ENCODE results near the gene TSPAN18. TPM values are rescaled to one million over a fixed set of nuclear protein-coding genes. Genes with fewer than 3 reads are reported as not detected.

Gene TSPAN18
- total RNA-seq, 1 donor from 2014 or later = 38.4 TPM

- peaks cover 5% of the 10 kb centered on the region for H3K4me1 ChIP-seq
- intact Hi-C loops (cut with DNase I) = no loop called here
- H3K36me3 ChIP-seq = no peaks in the 10 kb centered on the region
- no peak overlapping the region for H3K27ac ChIP-seq
- no peak for ATAC-seq
- no peaks in the 10 kb centered on the region for H3K27me3 ChIP-seq (ENCODE audit: low read depth)
- H3K9me3 ChIP-seq = no peaks in the 10 kb centered on the region
- DNase-seq = no peak
- H3K4me3 ChIP-seq = no peak overlapping the region
- no peak for TF ChIP-seq CTCF (IDR thresholded peaks at IDR 0.05)
Observed at GRCh38 chr11:44835938-44836337, 109.2 kb downstream of the TSPAN18 start.

- DNase-seq = no peak
- Histone ChIP-seq H3K4me3 (no peak overlapping the region), H3K9me3 (no peaks in the 10 kb centered on the region), H3K27me3 (ENCODE audit: low read depth) (no peaks in the 10 kb centered on the region), H3K4me1 (peaks cover 5% of the 10 kb centered on the region), H3K27ac (no peak overlapping the region), H3K36me3 (no peaks in the 10 kb centered on the region)
- intact Hi-C loops (cut with DNase I) = no loop called here
- no peak for TF ChIP-seq CTCF (IDR thresholded peaks at IDR 0.05)
- ATAC-seq = no peak
Observed at GRCh38 chr11:44837661-44838060, 110.9 kb downstream of the TSPAN18 start.

- H3K36me3 ChIP-seq = no peaks in the 10 kb centered on the region
- no peak overlapping the region for H3K4me3 ChIP-seq
- H3K27ac ChIP-seq = no peak overlapping the region
- H3K9me3 ChIP-seq = peaks cover 4% of the 10 kb centered on the region
- peaks cover 5% of the 10 kb centered on the region for H3K4me1 ChIP-seq
- intact Hi-C loops (cut with DNase I) = no loop called here
- no peak for TF ChIP-seq CTCF (IDR thresholded peaks at IDR 0.05)
- no peak for DNase-seq
- no peak for ATAC-seq
- H3K27me3 ChIP-seq (ENCODE audit: low read depth) = no peaks in the 10 kb centered on the region
Observed at GRCh38 chr11:44839458-44840084, 112.8 kb downstream of the TSPAN18 start.

- Histone ChIP-seq H3K36me3 (no peaks in the 10 kb centered on the region), H3K27ac (no peak overlapping the region), H3K4me3 (no peak overlapping the region), H3K27me3 (ENCODE audit: low read depth) (no peaks in the 10 kb centered on the region), H3K4me1 (peaks cover under 1% of the 10 kb centered on the region), H3K9me3 (peaks cover 4% of the 10 kb centered on the region)
- intact Hi-C loops (cut with DNase I) = no loop called here
- no peak for ATAC-seq
- no peak for TF ChIP-seq CTCF (IDR thresholded peaks at IDR 0.05)
- no peak for DNase-seq
Observed at GRCh38 chr11:44840085-44840478, 113.3 kb downstream of the TSPAN18 start.

- no peaks in the 10 kb centered on the region for H3K4me1 ChIP-seq
- no peak for TF ChIP-seq CTCF (IDR thresholded peaks at IDR 0.05)
- no peak overlapping the region for H3K27ac ChIP-seq
- ATAC-seq = no peak
- no peaks in the 10 kb centered on the region for H3K36me3 ChIP-seq
- no peak overlapping the region for H3K4me3 ChIP-seq
- DNase-seq = no peak
- no peaks in the 10 kb centered on the region for H3K27me3 ChIP-seq (ENCODE audit: low read depth)
- peaks cover 4% of the 10 kb centered on the region for H3K9me3 ChIP-seq
- intact Hi-C loops (cut with DNase I) = no loop called here
Observed at GRCh38 chr11:44840521-44841251, 113.9 kb downstream of the TSPAN18 start.

All from lower lobe of right lung (tissue), 2 donors.